GM18507 (cell line): ENCODE data around the gene MBD5.

Source experiments
- DNase-seq: peaks from one replicate; pipeline ENCODE4 v3.0.0; 2011; ENCODE audit warnings: low read depth; ENCODE audit not compliant: insufficient read length; ENCODE audit errors: extremely low spot score
- FAIRE-seq: peaks from 2 replicates; lab custom pipeline; 2011; peaks lifted over from hg19 to GRCh38; lab: Jason Lieb, UNC

The MBD5 gene

GRCh38 chr2:148102641-148103040 is 81.8 kb downstream of the MBD5 start:
- DNase-seq (no peak), FAIRE-seq (no peak)

DNA sequence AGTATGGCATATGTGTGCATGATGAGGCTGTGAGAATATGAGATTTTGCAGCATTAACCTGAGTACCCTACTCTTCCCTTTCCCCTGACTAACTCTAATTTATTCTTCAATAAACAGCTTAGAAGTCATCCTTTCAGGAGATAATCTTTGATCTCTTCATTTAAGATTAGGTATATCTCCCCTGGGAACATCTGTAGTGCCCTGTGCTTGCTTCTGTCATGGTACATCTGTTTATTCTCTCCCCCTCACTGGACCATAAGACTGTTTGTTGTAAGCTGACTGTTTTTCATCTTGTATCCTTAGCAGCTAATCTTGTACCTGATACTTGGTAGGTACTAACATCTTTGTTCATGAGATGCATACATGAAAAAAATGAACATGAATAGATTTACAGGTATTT is 83.1 kb downstream of the MBD5 start:
- DNase-seq, result no peak
- no peak for FAIRE-seq

DNA sequence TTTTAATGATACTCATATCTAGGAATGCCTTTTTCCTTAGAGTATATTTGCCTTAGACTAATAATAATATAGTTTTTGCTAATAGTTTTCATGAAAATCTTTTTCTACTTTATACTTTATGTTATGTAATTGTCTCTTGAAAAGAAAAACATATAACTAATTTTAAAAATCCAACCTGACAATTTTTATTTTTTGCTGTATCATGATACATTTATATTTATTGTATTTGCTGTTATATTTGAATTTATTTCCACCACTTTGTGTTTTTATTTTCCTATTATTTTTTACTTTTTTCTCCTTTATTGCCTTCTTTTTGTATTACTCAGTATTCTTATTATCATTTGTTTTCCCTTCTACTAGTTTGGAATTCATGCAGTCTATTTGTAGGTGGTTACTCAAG is 85.4 kb downstream of the MBD5 start:
- DNase-seq (no peak), FAIRE-seq (no peak)

DNA sequence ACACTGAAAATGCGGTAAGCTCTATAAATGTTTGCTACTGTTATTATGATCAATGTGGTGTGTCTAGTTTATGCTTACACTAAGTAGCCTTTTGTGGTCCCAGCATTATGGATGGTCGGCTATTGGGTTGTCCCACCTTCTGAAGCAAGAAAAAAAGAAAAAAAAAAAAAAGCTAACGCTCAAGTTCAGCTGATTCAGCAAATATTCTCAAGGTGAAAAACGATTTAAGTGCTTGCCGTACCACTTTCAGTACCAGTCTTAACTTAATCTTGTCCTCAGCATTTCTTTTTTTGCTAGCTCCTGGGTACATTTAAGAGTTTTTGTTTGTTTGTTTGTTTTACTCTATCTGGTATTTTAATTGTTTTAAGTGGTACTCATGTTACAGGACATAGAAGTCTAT is 87.5 kb downstream of the MBD5 start:
- DNase-seq, result no peak
- FAIRE-seq, result no peak

DNA sequence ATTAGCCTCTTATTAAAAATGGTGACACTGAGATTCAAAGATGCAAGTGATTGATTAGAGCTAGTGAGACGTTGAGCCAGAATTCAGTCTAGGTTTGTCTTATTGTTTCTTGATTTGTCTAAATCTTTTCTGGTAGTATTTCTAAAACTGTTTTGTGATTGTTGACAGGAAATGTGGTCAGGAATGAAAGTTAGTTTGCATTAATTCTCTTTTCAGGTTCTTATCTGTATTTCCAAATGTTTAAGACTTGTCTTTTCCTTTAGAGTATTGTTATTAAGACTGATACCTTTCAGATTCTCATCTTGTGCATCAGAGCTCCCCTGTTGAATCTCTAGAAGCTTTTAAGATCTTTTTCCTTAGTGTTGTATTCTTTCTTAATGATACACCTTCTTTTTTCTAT is 89.3 kb downstream of the MBD5 start:
- no peak for DNase-seq
- peak; percentile 50 for FAIRE-seq

- FAIRE-seq, result no peak
- no peak for DNase-seq
Measured at GRCh38 chr2:148122788-148123187, 101.9 kb downstream of the MBD5 start.

- DNase-seq (no peak), FAIRE-seq (no peak)
Measured at GRCh38 chr2:148124271-148124670, 103.4 kb downstream of the MBD5 start.

DNA sequence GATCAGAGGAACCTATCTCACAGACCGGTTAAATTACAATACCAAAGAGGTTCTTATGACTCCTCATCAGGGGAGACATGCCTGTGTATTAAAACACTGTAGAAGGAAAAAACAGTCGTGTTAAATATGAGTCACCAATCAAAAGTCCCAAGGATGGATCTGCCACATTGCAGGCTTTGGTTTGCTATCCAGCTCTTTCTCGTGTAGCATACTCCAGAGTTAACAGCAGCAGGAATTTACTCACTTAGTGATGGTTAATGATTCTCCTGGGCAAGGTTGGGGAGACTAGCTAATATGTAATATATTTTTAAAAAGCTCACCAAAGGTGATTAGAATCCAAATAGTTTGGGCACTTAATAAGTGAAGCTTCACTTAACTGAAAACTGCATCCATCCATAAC is 109.7 kb downstream of the MBD5 start:
- DNase-seq (no peak), FAIRE-seq (no peak)

- FAIRE-seq (no peak), DNase-seq (no peak)
Measured at GRCh38 chr2:148132412-148132811, 111.5 kb downstream of the MBD5 start.

DNA sequence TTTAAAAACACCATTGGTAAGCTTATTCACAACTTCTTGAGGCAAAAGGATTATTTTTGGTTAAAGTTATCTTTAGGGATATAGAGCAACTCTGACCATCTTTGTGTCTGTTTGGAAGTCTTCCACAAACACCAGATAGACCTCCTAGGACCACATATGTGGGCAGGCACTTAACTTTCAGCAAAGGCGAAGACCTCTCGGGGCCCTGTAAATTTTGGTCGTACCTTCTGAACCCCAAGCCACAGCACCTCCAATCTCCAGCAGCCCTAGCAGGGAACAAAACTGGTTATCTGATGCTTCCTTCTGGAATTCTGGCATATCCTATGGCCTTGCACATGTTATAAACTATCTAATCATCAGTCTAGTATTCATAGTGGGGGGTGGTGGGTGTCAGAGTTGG is 114.8 kb downstream of the MBD5 start:
- DNase-seq (no peak), FAIRE-seq (no peak)

DNA sequence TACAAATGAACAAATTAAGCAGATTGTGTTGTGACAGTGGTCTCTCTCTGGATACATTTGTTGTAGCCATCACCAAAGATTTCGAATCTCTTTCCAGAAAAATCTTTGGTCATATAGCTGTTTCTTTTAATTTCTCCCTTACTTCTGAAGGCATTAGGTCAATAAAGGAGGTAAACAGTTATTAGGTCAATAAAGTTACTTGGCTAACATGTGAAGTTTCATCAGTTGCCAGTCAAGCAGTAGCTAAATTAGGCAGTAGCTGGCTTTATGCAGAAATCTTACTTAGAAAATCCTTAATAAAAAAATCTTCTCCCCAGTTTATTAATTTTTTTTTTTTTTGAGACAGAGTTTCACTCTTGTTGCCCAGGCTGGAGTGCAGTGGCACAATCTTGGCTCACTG is 115.5 kb downstream of the MBD5 start:
- FAIRE-seq (no peak), DNase-seq (no peak)

GRCh38 chr2:148161909-148162435 is 141.1 kb downstream of the MBD5 start:
- FAIRE-seq, result no peak
- no peak for DNase-seq

GRCh38 chr2:148162871-148163270 is 142.0 kb downstream of the MBD5 start:
- DNase-seq (no peak), FAIRE-seq (no peak)

DNA sequence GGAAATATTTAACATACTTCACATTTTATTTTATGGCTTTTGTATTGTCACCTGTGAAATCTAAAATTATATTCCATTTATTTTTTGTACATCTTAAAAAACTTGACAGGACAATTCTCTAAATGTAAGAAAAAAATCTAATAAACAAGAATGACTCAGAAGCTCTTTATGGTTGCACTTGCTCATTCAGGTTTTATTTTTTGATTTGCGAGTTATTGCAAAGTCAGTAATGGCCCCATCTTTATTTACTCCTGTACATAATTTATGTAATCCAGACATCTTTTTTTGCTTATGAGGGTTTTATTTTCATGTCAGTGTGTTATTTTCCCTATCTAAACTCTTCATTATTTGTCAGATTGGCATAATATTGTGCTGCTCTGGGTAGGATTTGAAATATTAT is 145.1 kb downstream of the MBD5 start:
- FAIRE-seq (no peak), DNase-seq (no peak)

- DNase-seq, result no peak
- FAIRE-seq, result no peak
Measured at GRCh38 chr2:148167241-148167766, 146.4 kb downstream of the MBD5 start.

DNA sequence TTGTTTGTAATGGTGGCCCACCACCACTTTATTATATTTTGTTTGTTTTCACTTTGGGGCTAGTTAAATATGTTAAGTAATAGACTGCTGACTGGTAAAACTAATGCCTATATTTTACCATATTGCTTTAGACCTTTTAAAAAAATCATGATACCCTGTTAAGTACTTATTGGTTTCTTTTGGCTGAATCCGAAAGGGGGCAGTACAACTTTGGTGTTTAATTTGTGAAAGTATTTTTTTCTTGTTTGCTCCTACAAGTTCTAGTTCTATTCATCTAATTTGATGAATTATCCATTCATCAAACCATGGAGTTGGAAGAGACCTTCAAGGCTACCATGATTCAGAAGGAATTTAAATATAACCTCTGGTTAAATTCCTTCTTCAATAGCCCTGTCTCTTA is 147.0 kb downstream of the MBD5 start:
- DNase-seq (no peak), FAIRE-seq (no peak)

DNA sequence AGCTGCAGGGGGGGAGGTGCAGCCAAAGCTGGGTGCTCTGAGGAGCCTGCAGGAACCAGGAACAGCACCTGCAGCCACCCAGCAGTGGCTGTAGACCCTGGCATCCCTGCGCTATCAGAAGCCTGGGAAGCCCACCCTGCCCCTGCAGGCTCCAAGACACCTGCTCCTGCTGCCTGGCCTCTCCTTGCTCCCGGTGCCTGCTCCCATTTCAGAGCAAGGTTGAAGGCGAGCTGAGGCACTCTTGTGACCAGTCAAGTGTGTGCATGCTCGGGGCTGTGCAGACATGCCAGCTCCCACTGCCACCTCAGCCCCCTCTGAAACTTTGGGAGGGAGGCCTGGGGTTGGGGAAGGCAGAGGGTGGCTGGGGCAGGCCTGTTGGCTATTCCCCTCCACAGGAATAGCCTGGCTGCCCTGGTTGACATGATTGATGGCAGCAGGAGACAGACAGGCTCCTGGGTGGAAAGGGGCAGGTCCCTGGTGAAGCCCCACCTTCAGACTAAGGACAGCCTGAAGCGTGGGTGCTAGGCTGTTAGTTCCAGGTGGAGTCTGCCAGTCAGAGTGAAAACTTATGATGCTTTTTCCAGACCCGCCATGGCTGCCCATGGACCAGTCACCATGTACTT is 151.4 kb downstream of the MBD5 start:
- DNase-seq (no peak), FAIRE-seq (no peak)

DNA sequence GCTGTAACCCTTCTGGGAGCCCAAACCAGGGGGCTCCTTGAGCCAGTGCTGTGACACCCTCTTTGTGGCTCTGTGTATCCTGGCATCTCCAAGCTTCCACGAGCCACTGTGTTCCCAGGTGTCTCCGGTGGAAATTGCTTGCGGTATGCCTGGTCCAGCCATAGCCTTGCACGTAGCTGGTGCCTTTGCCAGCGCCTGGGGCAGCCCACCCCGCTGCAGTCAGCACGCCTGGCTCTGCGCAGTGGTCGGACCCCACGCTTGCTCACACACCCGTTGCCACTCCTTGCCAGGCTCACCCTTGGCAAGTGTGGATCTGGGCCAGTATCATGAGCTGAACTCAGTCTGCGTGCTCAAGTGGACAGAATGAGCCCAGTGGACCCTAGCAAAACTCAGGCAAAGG is 152.3 kb downstream of the MBD5 start:
- FAIRE-seq, result no peak
- no peak for DNase-seq

- FAIRE-seq, result no peak
Measured at GRCh38 chr2:148177559-148177958, 156.7 kb downstream of the MBD5 start.

DNA sequence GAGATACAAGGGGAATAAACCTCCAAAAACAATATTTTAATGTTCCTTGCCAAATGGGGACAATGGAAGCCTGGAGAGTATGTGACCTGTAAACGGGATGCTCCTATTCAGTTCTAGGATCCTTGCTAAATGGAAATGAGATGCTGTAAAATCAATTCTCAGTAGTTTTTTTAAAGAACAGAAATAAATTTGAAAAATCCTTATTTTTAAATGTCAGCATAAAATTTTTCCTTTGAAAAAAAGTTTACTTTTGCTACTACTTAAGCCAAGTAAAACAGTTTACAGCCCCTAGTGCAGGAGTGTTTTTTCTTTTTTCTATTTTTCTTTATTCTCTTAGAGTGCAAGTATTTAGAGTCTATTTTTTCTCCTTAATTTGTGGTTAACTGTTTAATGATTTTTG is 158.8 kb downstream of the MBD5 start:
- DNase-seq, result no peak
- FAIRE-seq, result no peak

More at GRCh38 chr2:148177559-148177958, 156.7 kb downstream of the MBD5 start:
- no peak for DNase-seq

DNA sequence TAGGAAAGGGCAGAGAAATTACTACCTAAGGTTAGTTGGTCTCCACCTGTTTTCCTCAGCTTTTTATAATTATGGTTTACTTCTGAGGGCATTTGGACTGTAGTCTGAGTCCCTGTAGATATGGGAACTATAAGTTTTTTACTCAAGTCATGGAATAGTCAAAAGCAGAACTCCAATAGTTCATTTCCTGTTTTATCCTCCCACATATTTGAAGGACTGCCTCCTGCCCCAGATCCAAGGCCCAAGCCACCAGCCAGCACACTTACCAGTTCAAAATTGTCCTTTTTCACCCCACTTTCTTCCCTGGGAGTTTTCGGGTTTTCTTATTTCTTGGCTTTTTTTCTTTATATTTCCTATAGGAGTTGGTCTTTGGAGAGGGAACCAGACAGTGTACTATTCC is 164.1 kb downstream of the MBD5 start:
- FAIRE-seq, result no peak
- no peak for DNase-seq

DNA sequence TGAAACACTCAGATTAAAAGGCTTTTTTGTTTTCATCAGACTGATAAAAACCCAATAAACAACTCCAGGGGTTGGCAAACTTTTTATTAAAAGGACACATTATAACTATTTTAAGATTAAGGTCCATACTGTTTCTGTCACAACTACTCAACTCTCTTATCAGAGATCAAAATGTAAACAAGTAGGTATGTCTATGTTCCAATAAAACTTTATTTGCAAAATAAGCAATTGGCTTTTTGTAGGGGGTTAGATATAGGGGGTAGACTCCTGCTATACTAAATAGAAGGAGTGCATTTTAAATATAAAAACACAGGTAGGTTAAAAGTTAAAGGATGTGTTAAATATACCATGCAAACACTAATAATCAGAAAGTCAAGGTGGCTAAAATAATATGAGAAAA is 174.0 kb downstream of the MBD5 start:
- DNase-seq (no peak), FAIRE-seq (no peak)
